Esophagus muscularis mucosa (tissue), 4 donors: ENCODE measurements around the gene GPI.

Experiments
- CTCF ChIP-seq, 3 experiments: fragments of 200-600 bp in 2 of 3; fragments of 450-650 bp in 1 of 3; sonication (generic) in 2 of 3; IDR thresholded peaks; one replicate each; pipeline ENCODE4 v1.5.1; 2017 to 2019; ENCODE audit warnings: antibody characterized with exemption in 3 of 3, mild to moderate bottlenecking in 2 of 3, moderate library complexity in 1 of 3
- EP300 ChIP-seq: sonication (generic); formaldehyde crosslinking; IDR thresholded peaks from one replicate; pipeline ENCODE4 v1.6.1; 2017; ENCODE audit warnings: antibody characterized with exemption
- POLR2A ChIP-seq: fragments of 450-650 bp; IDR thresholded peaks from one replicate; pipeline ENCODE4 v1.6.1; 2017; ENCODE audit warnings: antibody characterized with exemption, moderate library complexity, mild to moderate bottlenecking, low read depth
- POLR2AphosphoS5 ChIP-seq, 2 donors: sonication (generic); formaldehyde crosslinking; IDR thresholded peaks; one replicate each; pipeline ENCODE4 v1.6.1; 2017; ENCODE audit warnings: antibody characterized with exemption in 2 of 2

GRCh38 chr19:34359140-34359953 is 5.6 kb upstream of the GPI start:
- TF ChIP-seq EP300: no peak
- TF ChIP-seq CTCF (IDR thresholded peaks at IDR 0.05): peak; percentile 48 to 69 (median 66)
- peak; percentile 84 to 96 for TF ChIP-seq POLR2AphosphoS5 (IDR thresholded peaks at IDR 0.05)
- no peak for TF ChIP-seq POLR2A
